ENCODE data around the gene NEK6.

DNA sequence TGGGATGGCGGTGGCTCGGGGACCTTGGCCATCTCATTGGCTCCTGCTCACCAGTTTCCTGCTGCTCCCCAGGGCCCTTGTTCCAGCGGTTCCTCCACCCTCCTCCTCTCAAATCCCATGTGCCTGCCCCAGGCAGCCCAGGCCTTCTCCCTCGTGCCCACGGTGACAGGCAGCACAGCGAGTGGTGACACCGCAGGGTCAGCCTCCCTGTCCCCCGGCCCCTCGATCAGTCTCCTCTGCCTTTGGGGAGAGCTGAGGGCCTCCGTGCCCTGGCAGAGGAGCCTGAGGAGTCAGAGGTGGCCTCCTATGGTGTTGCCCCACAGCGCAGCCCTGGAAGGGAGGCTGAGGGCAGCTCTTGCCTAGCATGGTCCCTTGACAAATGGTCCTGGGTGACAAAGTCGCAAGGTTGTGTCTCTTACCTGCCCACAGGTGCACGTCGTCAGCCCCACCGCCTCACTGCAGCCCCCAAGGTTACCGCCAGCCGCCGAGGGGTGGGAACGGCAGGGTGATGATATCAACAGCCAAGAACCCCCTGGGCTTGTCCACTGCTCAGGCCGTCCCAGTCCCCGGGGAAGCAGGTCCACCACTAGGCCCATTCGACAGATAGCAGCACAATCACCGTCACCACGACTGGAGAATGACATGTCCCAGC is 49.8 kb downstream of the NEK6 start:
- TF ChIP-seq, protein P1, sequence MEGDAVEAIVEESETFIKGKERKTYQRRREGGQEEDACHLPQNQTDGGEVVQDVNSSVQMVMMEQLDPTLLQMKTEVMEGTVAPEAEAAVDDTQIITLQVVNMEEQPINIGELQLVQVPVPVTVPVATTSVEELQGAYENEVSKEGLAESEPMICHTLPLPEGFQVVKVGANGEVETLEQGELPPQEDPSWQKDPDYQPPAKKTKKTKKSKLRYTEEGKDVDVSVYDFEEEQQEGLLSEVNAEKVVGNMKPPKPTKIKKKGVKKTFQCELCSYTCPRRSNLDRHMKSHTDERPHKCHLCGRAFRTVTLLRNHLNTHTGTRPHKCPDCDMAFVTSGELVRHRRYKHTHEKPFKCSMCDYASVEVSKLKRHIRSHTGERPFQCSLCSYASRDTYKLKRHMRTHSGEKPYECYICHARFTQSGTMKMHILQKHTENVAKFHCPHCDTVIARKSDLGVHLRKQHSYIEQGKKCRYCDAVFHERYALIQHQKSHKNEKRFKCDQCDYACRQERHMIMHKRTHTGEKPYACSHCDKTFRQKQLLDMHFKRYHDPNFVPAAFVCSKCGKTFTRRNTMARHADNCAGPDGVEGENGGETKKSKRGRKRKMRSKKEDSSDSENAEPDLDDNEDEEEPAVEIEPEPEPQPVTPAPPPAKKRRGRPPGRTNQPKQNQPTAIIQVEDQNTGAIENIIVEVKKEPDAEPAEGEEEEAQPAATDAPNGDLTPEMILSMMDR (IDR thresholded peaks at IDR 0.05; ENCODE audit: low read depth, low read length, poor library complexity, severe bottlenecking) = no peak
- no peak for TF ChIP-seq EZH2phosphoT487 (IDR thresholded peaks at IDR 0.05; ENCODE audit: borderline replicate concordance, low read length)
